Smooth muscle cell (in vitro differentiated cells): ENCODE results near the gene CLEC11A. TPM values are rescaled to one million over a fixed set of nuclear protein-coding genes. Genes with fewer than 3 reads are reported as not detected.

Experiments used
- DNase-seq: peaks from one replicate; lab custom pipeline; 2025; ENCODE audit not compliant: unreplicated experiment; lab: John Stamatoyannopoulos, UW
- H2AFZ ChIP-seq: fragments of 200-600 bp; sonication (generic); 2 replicates; pipeline ENCODE4 v1.6.0; 2016; ENCODE audit warnings: antibody characterized with exemption, low read depth, mild to moderate bottlenecking
- H3F3A ChIP-seq: fragments of 200-600 bp; sonication (generic); 2 replicates; pipeline ENCODE4 v1.6.0; 2017; ENCODE audit warnings: antibody characterized with exemption, low read depth
- H3K27ac ChIP-seq: fragments of 200-600 bp; sonication (generic); 2 replicates; pipeline ENCODE4 v1.5.1; 2016; ENCODE audit warnings: low read depth, mild to moderate bottlenecking
- H3K27me3 ChIP-seq: fragments of 200-600 bp; sonication (generic); 2 replicates; pipeline ENCODE4 v1.6.1; 2016; ENCODE audit warnings: low read depth, mild to moderate bottlenecking
- H3K36me3 ChIP-seq: fragments of 200-600 bp; sonication (generic); 2 replicates; pipeline ENCODE4 v1.5.1; 2016; ENCODE audit warnings: low read depth
- H3K4me1 ChIP-seq: fragments of 200-600 bp; sonication (generic); 2 replicates; pipeline ENCODE4 v1.5.1; 2016; ENCODE audit warnings: low read depth
- H3K4me2 ChIP-seq: fragments of 200-600 bp; sonication (generic); 2 replicates; pipeline ENCODE4 v1.6.0; 2016; ENCODE audit warnings: mild to moderate bottlenecking
- H3K4me3 ChIP-seq: fragments of 200-600 bp; sonication (generic); 2 replicates; pipeline ENCODE4 v1.5.1; 2016; ENCODE audit warnings: mild to moderate bottlenecking
- H3K79me2 ChIP-seq: fragments of 200-600 bp; sonication (generic); 2 replicates; pipeline ENCODE4 v1.6.0; 2016; ENCODE audit warnings: low read depth, mild to moderate bottlenecking
- H3K9ac ChIP-seq: fragments of 200-600 bp; sonication (generic); 2 replicates; pipeline ENCODE4 v1.6.0; 2016; ENCODE audit warnings: low read depth
- H3K9me3 ChIP-seq: fragments of 200-600 bp; sonication (generic); replicated peaks from 2 replicates; pipeline ENCODE4 v1.5.1; 2016; ENCODE audit warnings: low read depth
- H4K20me1 ChIP-seq: fragments of 200-600 bp; sonication (generic); 2 replicates; pipeline ENCODE4 v1.6.0; 2016; ENCODE audit warnings: low read depth
- CTCF ChIP-seq: fragments of 200-600 bp; sonication (generic); IDR thresholded peaks from 2 replicates; pipeline ENCODE4 v1.5.1; 2017; ENCODE audit warnings: borderline replicate concordance, mild to moderate bottlenecking, antibody characterized with exemption; ENCODE audit not compliant: insufficient read depth, poor library complexity, severe bottlenecking
- WGBS: methylation state at CpG from one replicate; pipeline ENCODE4 v1.1.7; 2016; ENCODE audit warnings: low lambda C conversion rate; 5-methylcytosine and 5-hydroxymethylcytosine counted together
- polyA plus RNA-seq: library from polyadenylated mRNA; unstranded; fragments of >200 nt; fragmentation: Nextera tagmentation; extraction: Ambion mirVana; gene quantifications from 2 replicates; pipeline ENCODE4 v1.2.1, GENCODE V29; 2016
- total RNA-seq: library from RNA; depleted of rRNA; stranded (reverse); fragments of >200 nt; gene quantifications from 2 replicates; pipeline ENCODE4 v1.2.3, GENCODE V29; 2014

Gene CLEC11A
- total and polyA plus RNA-seq, 2 experiments from 2014 or later, result 48.3 to 155 TPM

DNA sequence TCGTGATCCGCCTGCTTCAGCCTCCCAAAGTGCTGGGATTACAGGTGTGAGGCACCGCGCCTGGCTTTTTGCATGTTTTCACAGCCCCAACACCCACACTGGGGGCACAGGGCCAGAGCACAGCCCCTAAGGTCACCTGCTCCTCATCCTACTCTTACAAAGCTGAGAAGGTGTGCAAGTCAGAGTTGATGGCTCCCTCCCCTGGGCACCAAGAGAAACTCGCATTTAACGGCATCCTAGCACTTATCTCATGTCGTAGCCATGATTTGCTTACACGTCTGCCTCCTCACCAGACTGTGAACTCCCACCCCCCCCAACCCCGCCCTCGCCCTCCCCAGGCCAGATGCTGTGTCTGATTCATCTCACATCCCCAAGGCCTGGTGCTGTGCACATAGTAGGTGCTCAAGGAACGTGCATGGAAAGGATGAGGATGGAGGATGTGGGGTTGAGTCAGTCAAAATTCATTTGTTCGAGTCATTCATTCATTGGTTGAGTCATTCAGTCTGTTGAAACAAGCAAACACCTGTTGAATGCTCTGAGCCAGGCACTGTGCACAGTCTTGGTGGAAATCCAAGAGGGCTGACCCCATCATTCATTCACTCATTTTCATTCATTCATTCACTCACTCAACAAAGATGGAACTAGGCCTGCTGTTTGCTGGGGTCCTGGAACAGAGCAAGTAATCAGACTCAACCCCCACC is 14.8 kb upstream of the CLEC11A start:
- H3K4me3 ChIP-seq, result no peak overlapping the region
- no peak for TF ChIP-seq CTCF
- 71% methylated on average over 12 of the region's 12 CpGs for WGBS

GRCh38 chr19:50710094-50710493 is 13.1 kb upstream of the CLEC11A start:
- no peak overlapping the region for H2AFZ ChIP-seq
- H3K79me2 ChIP-seq, result no peaks in the 10 kb centered on the region
- H3K27ac ChIP-seq, result no peak overlapping the region
- H3K9ac ChIP-seq, result no peak overlapping the region
- no peak for TF ChIP-seq CTCF
- H3K4me1 ChIP-seq, result no peaks in the 10 kb centered on the region
- no peak for DNase-seq
- no peaks in the 10 kb centered on the region for H3F3A ChIP-seq
- H4K20me1 ChIP-seq, result no peaks in the 10 kb centered on the region
- H3K4me2 ChIP-seq, result no peak overlapping the region
- H3K27me3 ChIP-seq, result no peaks in the 10 kb centered on the region
- H3K9me3 ChIP-seq, result no peaks in the 10 kb centered on the region
- 65% methylated on average over 10 of the region's 10 CpGs for WGBS
- H3K36me3 ChIP-seq, result no peaks in the 10 kb centered on the region
- no peak overlapping the region for H3K4me3 ChIP-seq

More for the DNA sequence above, 14.8 kb upstream of the CLEC11A start:
- H3K4me2 ChIP-seq, result no peak overlapping the region
- no peak for DNase-seq
- H3K36me3 ChIP-seq, result no peaks in the 10 kb centered on the region
- no peaks in the 10 kb centered on the region for H3F3A ChIP-seq
- no peaks in the 10 kb centered on the region for H3K27me3 ChIP-seq
- H3K4me1 ChIP-seq, result no peaks in the 10 kb centered on the region
- H3K9ac ChIP-seq, result no peak overlapping the region
- H3K79me2 ChIP-seq, result no peaks in the 10 kb centered on the region
- no peaks in the 10 kb centered on the region for H4K20me1 ChIP-seq
- H3K9me3 ChIP-seq, result no peaks in the 10 kb centered on the region
- H3K27ac ChIP-seq, result no peak overlapping the region
- H2AFZ ChIP-seq, result no peak overlapping the region

DNA sequence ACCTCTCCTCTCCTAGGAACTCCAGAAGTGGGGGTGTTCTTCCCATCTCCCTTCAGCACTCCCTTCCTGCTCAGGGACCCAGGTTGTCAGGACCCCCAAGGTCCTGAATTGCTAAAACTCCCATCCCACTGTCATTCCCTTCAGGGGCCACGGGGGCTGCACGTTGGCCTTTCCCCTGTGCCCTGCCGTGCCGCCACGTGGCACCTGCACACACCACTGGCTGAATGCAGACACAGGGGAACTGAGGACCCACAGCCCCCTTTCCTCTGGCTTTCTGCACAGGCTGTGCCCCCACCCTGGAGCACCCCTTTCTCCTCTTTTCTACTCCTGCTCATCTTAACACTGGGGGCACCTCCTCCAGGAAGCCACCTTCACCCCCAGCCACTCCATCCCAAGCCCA is 12.6 kb upstream of the CLEC11A start:
- 92% methylated on average over 5 of the region's 5 CpGs for WGBS
- no peak overlapping the region for H3K4me2 ChIP-seq
- H4K20me1 ChIP-seq, result no peaks in the 10 kb centered on the region
- no peaks in the 10 kb centered on the region for H3K9me3 ChIP-seq
- H3F3A ChIP-seq, result no peaks in the 10 kb centered on the region
- no peak overlapping the region for H3K27ac ChIP-seq
- no peaks in the 10 kb centered on the region for H3K27me3 ChIP-seq
- no peaks in the 10 kb centered on the region for H3K4me1 ChIP-seq
- no peak overlapping the region for H3K4me3 ChIP-seq
- no peaks in the 10 kb centered on the region for H3K79me2 ChIP-seq
- no peak overlapping the region for H3K9ac ChIP-seq
- H3K36me3 ChIP-seq, result no peaks in the 10 kb centered on the region
- no peak for TF ChIP-seq CTCF
- no peak overlapping the region for H2AFZ ChIP-seq
- no peak for DNase-seq

DNA sequence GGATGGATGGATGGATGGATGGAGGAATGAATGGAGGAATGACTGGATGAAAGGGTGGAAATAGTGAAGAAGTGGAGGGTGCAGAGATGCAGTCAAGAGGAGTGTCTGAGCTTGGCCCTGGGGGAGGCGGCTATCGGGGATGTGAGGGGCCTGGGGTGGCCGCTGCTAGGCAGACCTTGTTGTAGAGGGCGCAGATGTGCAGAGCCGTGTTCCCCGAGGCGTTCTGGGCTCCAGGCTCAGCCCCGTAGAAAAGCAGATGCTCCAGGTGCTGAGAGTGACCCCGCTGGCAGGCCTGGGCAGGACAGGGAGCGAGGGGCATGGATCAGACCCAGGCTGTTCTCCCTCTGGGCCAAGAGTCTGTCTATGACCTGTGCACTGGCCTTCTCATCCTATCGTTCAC is 12.0 kb upstream of the CLEC11A start:
- 86% methylated on average over 4 of the region's 11 CpGs for WGBS
- H3K79me2 ChIP-seq, result no peaks in the 10 kb centered on the region
- no peak overlapping the region for H3K4me2 ChIP-seq
- no peaks in the 10 kb centered on the region for H3K27me3 ChIP-seq
- no peak for TF ChIP-seq CTCF
- H3K27ac ChIP-seq, result no peak overlapping the region
- H3K4me1 ChIP-seq, result no peaks in the 10 kb centered on the region
- H3F3A ChIP-seq, result no peaks in the 10 kb centered on the region
- H3K9ac ChIP-seq, result no peak overlapping the region
- no peak for DNase-seq
- H3K9me3 ChIP-seq, result no peaks in the 10 kb centered on the region
- no peak overlapping the region for H2AFZ ChIP-seq
- H4K20me1 ChIP-seq, result no peaks in the 10 kb centered on the region
- H3K4me3 ChIP-seq, result no peak overlapping the region
- H3K36me3 ChIP-seq, result no peaks in the 10 kb centered on the region
